HCT116 (cell line): ENCODE measurements around the gene CRX. TPM values are rescaled to one million over a fixed set of nuclear protein-coding genes. Genes with fewer than 3 reads are reported as not detected.

Experiments
- ATAC-seq: fragments of 200-7000 bp; cut with Tn5 transposase; 2 replicates; pipeline ENCODE4 v1.9.1; 2020; ENCODE audit warnings: mild to moderate bottlenecking, moderate library complexity
- BruUV-seq: library from RNA; stranded (reverse); fragments of 400-500 nt; replicated peaks from 2 replicates; lab custom pipeline; 2021; lab: Mats Ljungman, UMichigan
- CTCF ChIA-PET: fragments of 300-600 bp; sonication (Branson Sonifier 250); formaldehyde crosslinking; loops from one replicate; lab custom pipeline; 2021; ENCODE audit warnings: antibody characterized with exemption; lab: Charles Lee
- POLR2A ChIA-PET: fragments of 300-600, 350-600 bp; sonication (Branson Sonifier 250); formaldehyde crosslinking; loops from one replicate; lab custom pipeline; 2021; ENCODE audit warnings: antibody characterized with exemption; lab: Charles Lee
- RAD21 ChIA-PET, 2 experiments: fragments of 300-600 bp; sonication (Branson Sonifier 250); formaldehyde crosslinking; loops; one replicate each; lab custom pipeline; 2023; ENCODE audit warnings: low total read pairs in 2 of 2; ENCODE audit not compliant: uncharacterized antibody in 2 of 2, unreplicated experiment in 2 of 2, low non-redundant PET in 1 of 2; lab: Charles Lee
- DNase-seq: peaks from one replicate; pipeline ENCODE4 v3.0.0-alpha.2; 2010; ENCODE audit warnings: low read depth, low spot score
- H2AFZ ChIP-seq: fragments of 200-600 bp; shearing (Covaris generic), sonication (generic); 2 replicates; pipeline ENCODE4 v1.6.1; 2017; ENCODE audit warnings: low read depth, mixed run types, mixed read lengths, antibody characterized with exemption, low read length; ENCODE audit not compliant: poor library complexity, severe bottlenecking
- H3K27ac ChIP-seq: 2 replicates; pipeline ENCODE4 v1.5.1; 2012; ENCODE audit warnings: low read depth, low read length
- H3K27me3 ChIP-seq: fragments of 200-600 bp; sonication (generic); 2 replicates; pipeline ENCODE4 v1.6.1; 2016; ENCODE audit warnings: mixed run types, low read length, mixed read lengths; ENCODE audit not compliant: insufficient read depth
- H3K36me3 ChIP-seq, 2 experiments: fragments of 200-500 bp in 1 of 2; fragments of 200-600 bp in 1 of 2; sonication (Bioruptor generic) in 1 of 2; sonication (generic) in 1 of 2; 2 replicates each; pipeline versions ENCODE4 v1.5.1 to v1.6.1; 2014 to 2016; ENCODE audit warnings: low read length in 2 of 2, inconsistent platforms in 1 of 2, mixed read lengths in 1 of 2, mixed run types in 1 of 2; ENCODE audit not compliant: insufficient read depth in 2 of 2, control insufficient read depth in 1 of 2
- H3K4me1 ChIP-seq, 2 experiments: fragments of 200-600 bp in 1 of 2; sonication (generic) in 1 of 2; 2 replicates each; pipeline versions ENCODE4 v1.5.1 to v1.6.1; 2012 to 2017; ENCODE audit warnings: low read length in 2 of 2, inconsistent platforms in 1 of 2, mild to moderate bottlenecking in 1 of 2, mixed read lengths in 1 of 2, mixed run types in 1 of 2, moderate library complexity in 1 of 2; ENCODE audit not compliant: insufficient read depth in 2 of 2, control insufficient read depth in 1 of 2
- H3K4me2 ChIP-seq: fragments of 200-600 bp; sonication (generic); 2 replicates; pipeline ENCODE4 v1.6.1; 2017; ENCODE audit warnings: mixed run types, low read length, mixed read lengths
- H3K4me3 ChIP-seq, 2 experiments: fragments of 200-600 bp in 1 of 2; sonication (generic) in 1 of 2; replicated peaks in 1 of 2; 2 replicates each; pipeline ENCODE4 v1.5.1; 2011 to 2016; ENCODE audit warnings: low read length in 2 of 2, control low read depth in 1 of 2, low read depth in 1 of 2, mild to moderate bottlenecking in 1 of 2, mixed read lengths in 1 of 2, mixed run types in 1 of 2
- H3K79me2 ChIP-seq: fragments of 200-600 bp; sonication (generic); 2 replicates; pipeline ENCODE4 v1.6.1; 2017; ENCODE audit warnings: mild to moderate bottlenecking, mixed run types, low read length, moderate library complexity, mixed read lengths; ENCODE audit not compliant: insufficient read depth
- H3K9ac ChIP-seq: fragments of 200-600 bp; sonication (generic); 2 replicates; pipeline ENCODE4 v1.6.1; 2016; ENCODE audit warnings: low read length, mixed read lengths
- H3K9me2 ChIP-seq: fragments of 200-600 bp; sonication (generic), shearing (Covaris generic); 2 replicates; pipeline ENCODE4 v1.6.1; 2017; ENCODE audit warnings: mixed run types, mild to moderate bottlenecking, moderate library complexity; ENCODE audit not compliant: insufficient read depth
- H3K9me3 ChIP-seq, 2 experiments: fragments of 200-500 bp in 1 of 2; fragments of 200-600 bp in 1 of 2; sonication (Bioruptor generic) in 1 of 2; sonication (generic) in 1 of 2; 2 replicates each; pipeline ENCODE4 v1.6.1; 2014 to 2017; ENCODE audit warnings: low read length in 2 of 2, mixed read lengths in 2 of 2, inconsistent platforms in 1 of 2, low read depth in 1 of 2, mild to moderate bottlenecking in 1 of 2, mixed run types in 1 of 2, moderate library complexity in 1 of 2; ENCODE audit not compliant: control insufficient read depth in 1 of 2, insufficient read depth in 1 of 2
- H4K20me1 ChIP-seq: fragments of 200-600 bp; sonication (generic), shearing (Covaris generic); 2 replicates; pipeline ENCODE4 v1.6.1; 2017; ENCODE audit warnings: mixed run types, mild to moderate bottlenecking, moderate library complexity; ENCODE audit not compliant: insufficient read depth
- ATF3 ChIP-seq: IDR thresholded peaks from 2 replicates; pipeline ENCODE4 v1.6.1; 2012
- CEBPB ChIP-seq: IDR thresholded peaks from 2 replicates; pipeline ENCODE4 v1.6.1; 2012; ENCODE audit warnings: low read depth
- CTCF ChIP-seq, 3 experiments: fragments of 200-600 bp in 1 of 3; sonication (generic) in 1 of 3; IDR thresholded peaks in 2 of 3; conservative IDR thresholded peaks in 1 of 3; 2 replicates each; pipeline ENCODE4 v1.5.1; 2012 to 2017; ENCODE audit warnings: low read depth in 2 of 3, low read length in 2 of 3, antibody characterized with exemption in 1 of 3, borderline replicate concordance in 1 of 3, control low read depth in 1 of 3, mild to moderate bottlenecking in 1 of 3, mixed read lengths in 1 of 3, mixed run types in 1 of 3, moderate library complexity in 1 of 3; ENCODE audit not compliant: insufficient read depth in 1 of 3
- EZH2phosphoT487 ChIP-seq: fragments of 200-600 bp; IDR thresholded peaks from 2 replicates; pipeline ENCODE4 v1.6.1; 2018; ENCODE audit warnings: antibody characterized with exemption, borderline replicate concordance
- FOSL1 ChIP-seq: IDR thresholded peaks from 2 replicates; pipeline ENCODE4 v1.6.1; 2012; ENCODE audit warnings: low read depth
- JUND ChIP-seq: IDR thresholded peaks from 2 replicates; pipeline ENCODE4 v1.6.1; 2012
- MAX ChIP-seq: IDR thresholded peaks from 2 replicates; pipeline ENCODE4 v1.6.1; 2012
- POLR2A ChIP-seq: IDR thresholded peaks from 2 replicates; pipeline ENCODE4 v1.7.0; 2011; ENCODE audit warnings: borderline replicate concordance; ENCODE audit not compliant: insufficient read depth, insufficient read length; ENCODE audit errors: extremely low read depth
- POLR2AphosphoS5 ChIP-seq: IDR thresholded peaks from 2 replicates; pipeline ENCODE4 v1.6.1; 2011; ENCODE audit warnings: mild to moderate bottlenecking, low read depth, low read length, moderate library complexity
- RAD21 ChIP-seq: IDR thresholded peaks from 2 replicates; pipeline ENCODE4 v1.6.1; 2012; ENCODE audit warnings: low read depth, mild to moderate bottlenecking
- SIN3A ChIP-seq: IDR thresholded peaks from 2 replicates; pipeline ENCODE4 v1.6.1; 2012; ENCODE audit warnings: low read depth
- SP1 ChIP-seq: IDR thresholded peaks from 2 replicates; pipeline ENCODE4 v1.6.1; 2012; ENCODE audit warnings: low read depth
- YY1 ChIP-seq: IDR thresholded peaks from 2 replicates; pipeline ENCODE4 v1.6.1; 2011; ENCODE audit warnings: low read length, low read depth, moderate library complexity, mild to moderate bottlenecking; ENCODE audit not compliant: insufficient replicate concordance; ENCODE audit errors: extremely low read depth
- ZBTB33 ChIP-seq: IDR thresholded peaks from 2 replicates; pipeline ENCODE4 v1.6.1; 2011; ENCODE audit warnings: mild to moderate bottlenecking, low read length, moderate library complexity; ENCODE audit not compliant: insufficient replicate concordance; ENCODE audit errors: extremely low read depth
- ZFX ChIP-seq: fragments of 450-650 bp; IDR thresholded peaks from 2 replicates; pipeline ENCODE4 v1.6.1; 2017
- ZNF274 ChIP-seq: fragments of 200-500 bp; sonication (Bioruptor generic); IDR thresholded peaks from 2 replicates; pipeline ENCODE4 v1.6.1; 2014; ENCODE audit warnings: mild to moderate bottlenecking, low read depth, low read length, inconsistent platforms
- intact Hi-C: fragments of 100-400 bp; cut with micrococcal nuclease; formaldehyde crosslinking; loops from 2 replicates; pipeline ENCODE4 v1.10.0; 2022
- total RNA-seq: library from RNA; stranded (reverse); gene quantifications from one replicate; pipeline ENCODE4 v1.2.1, GENCODE V29; 2021; ENCODE audit not compliant: unreplicated experiment

Gene CRX
- total RNA-seq, 1 experiment from 2014 or later, result not detected

GRCh38 chr19:47806435-47806834, 15.3 kb upstream of the CRX start:
- POLR2A ChIA-PET, result no interaction called here
- no peak overlapping the region for H2AFZ ChIP-seq
- no peaks in the 10 kb centered on the region for H3K9me2 ChIP-seq
- H4K20me1 ChIP-seq, result no peaks in the 10 kb centered on the region
- no peak for DNase-seq
- H3K27ac ChIP-seq, result no peak overlapping the region
- no peak overlapping the region for H3K4me3 ChIP-seq
- H3K4me1 ChIP-seq, result peaks cover 5 to 10% of the 10 kb centered on the region in 2 experiments
- TF ChIP-seq SIN3A (no peak), ATF3 (no peak), POLR2AphosphoS5 (no peak), EZH2phosphoT487 (no peak), CEBPB (no peak), ZFX (no peak), MAX (no peak), FOSL1 (no peak), CTCF (IDR thresholded peaks at IDR 0.05 in 2 of 3, conservative IDR thresholded peaks at IDR 0.05 in 1 of 3; ENCODE audit: borderline replicate concordance in 1 of 3, insufficient read depth in 1 of 3, low read depth in 2 of 3, low read length in 2 of 3) (no peak), RAD21 (no peak), YY1 (no peak), JUND (no peak), POLR2A (no peak), SP1 (no peak), ZBTB33 (no peak), ZNF274 (no peak)
- RAD21 ChIA-PET, result no interaction called here
- ATAC-seq, result no peak
- CTCF ChIA-PET, result interaction anchor here (0.7 to 1.3 kb wide), 2 partner anchors 43 to 63 kb away, joined by 3 read pairs; no protein-coding TSS in a partner anchor
- intact Hi-C loops, result no loop called here
- H3K9ac ChIP-seq, result no peak overlapping the region
- no peaks in the 10 kb centered on the region for H3K9me3 ChIP-seq
- H3K4me2 ChIP-seq, result no peak overlapping the region
- H3K36me3 ChIP-seq, result no peaks in the 10 kb centered on the region
- no peaks in the 10 kb centered on the region for H3K27me3 ChIP-seq
- BruUV-seq, result no TSS peak
- H3K79me2 ChIP-seq, result no peaks in the 10 kb centered on the region
